Vagina (tissue), 2 donors: Measurements from ENCODE around the gene COL9A3. TPM values are rescaled to one million over a fixed set of nuclear protein-coding genes. Genes with fewer than 3 reads are reported as not detected.
A peak's percentile ranks its signal among the peaks of the same experiment; 100 is the strongest.

Experiments used
- DNase-seq, 2 donors: peaks; one replicate each; pipeline ENCODE4 v3.0.0-alpha.2; 2017; ENCODE audit errors: extremely low spot score in 2 of 2
- H3K27ac ChIP-seq: fragments of 200-600 bp; sonication (generic); one replicate; pipeline ENCODE4 v1.5.1; 2019
- H3K27me3 ChIP-seq: fragments of 200-600 bp; sonication (generic); one replicate; pipeline ENCODE4 v1.5.1; 2019
- H3K36me3 ChIP-seq, 2 donors: fragments of 200-600 bp; sonication (generic); one replicate each; pipeline ENCODE4 v1.5.1; 2017 to 2019
- H3K4me1 ChIP-seq: fragments of 200-600 bp; sonication (generic); one replicate; pipeline ENCODE4 v1.5.1; 2019
- H3K4me3 ChIP-seq, 2 donors: fragments of 200-600 bp; sonication (generic); 1 replicate in 1 of 2; 2 replicates in 1 of 2; pipeline ENCODE4 v1.5.1; 2016 to 2019
- H3K9me3 ChIP-seq: fragments of 200-600 bp; sonication (generic); one replicate; pipeline ENCODE4 v1.5.1; 2019
- POLR2A ChIP-seq, 2 donors: fragments of 450-650 bp; IDR thresholded peaks; one replicate each; pipeline ENCODE4 v1.6.1; 2017; ENCODE audit warnings: antibody characterized with exemption in 2 of 2, mild to moderate bottlenecking in 2 of 2, moderate library complexity in 2 of 2
- POLR2AphosphoS5 ChIP-seq, 2 donors: sonication (generic); formaldehyde crosslinking; IDR thresholded peaks; one replicate each; pipeline ENCODE4 v1.9.0; 2017; ENCODE audit warnings: antibody characterized with exemption in 2 of 2, mild to moderate bottlenecking in 2 of 2, low read depth in 1 of 2; ENCODE audit not compliant: insufficient read depth in 1 of 2
- intact Hi-C: fragments of 100-400 bp; cut with DNase I; formaldehyde crosslinking; loops from one replicate; pipeline ENCODE4 v1.15.1; 2023
- total RNA-seq: library from RNA; depleted of rRNA; stranded (reverse); fragments of >200 nt; gene quantifications from one replicate; pipeline ENCODE4 v1.2.3, GENCODE V29; 2016
- TF ChIP-seq, protein P1 (sequence below), 3 experiments: fragments of 450-650 bp in 2 of 3; fragments of 200-600 bp in 1 of 3; sonication (generic) in 1 of 3; IDR thresholded peaks; one replicate each; pipeline ENCODE4 v1.5.1; 2017 to 2019; ENCODE audit warnings: antibody characterized with exemption in 3 of 3, mild to moderate bottlenecking in 2 of 3, moderate library complexity in 2 of 3

COL9A3 gene
- total RNA-seq, 1 donor from 2014 or later, result 1.2 TPM

DNA sequence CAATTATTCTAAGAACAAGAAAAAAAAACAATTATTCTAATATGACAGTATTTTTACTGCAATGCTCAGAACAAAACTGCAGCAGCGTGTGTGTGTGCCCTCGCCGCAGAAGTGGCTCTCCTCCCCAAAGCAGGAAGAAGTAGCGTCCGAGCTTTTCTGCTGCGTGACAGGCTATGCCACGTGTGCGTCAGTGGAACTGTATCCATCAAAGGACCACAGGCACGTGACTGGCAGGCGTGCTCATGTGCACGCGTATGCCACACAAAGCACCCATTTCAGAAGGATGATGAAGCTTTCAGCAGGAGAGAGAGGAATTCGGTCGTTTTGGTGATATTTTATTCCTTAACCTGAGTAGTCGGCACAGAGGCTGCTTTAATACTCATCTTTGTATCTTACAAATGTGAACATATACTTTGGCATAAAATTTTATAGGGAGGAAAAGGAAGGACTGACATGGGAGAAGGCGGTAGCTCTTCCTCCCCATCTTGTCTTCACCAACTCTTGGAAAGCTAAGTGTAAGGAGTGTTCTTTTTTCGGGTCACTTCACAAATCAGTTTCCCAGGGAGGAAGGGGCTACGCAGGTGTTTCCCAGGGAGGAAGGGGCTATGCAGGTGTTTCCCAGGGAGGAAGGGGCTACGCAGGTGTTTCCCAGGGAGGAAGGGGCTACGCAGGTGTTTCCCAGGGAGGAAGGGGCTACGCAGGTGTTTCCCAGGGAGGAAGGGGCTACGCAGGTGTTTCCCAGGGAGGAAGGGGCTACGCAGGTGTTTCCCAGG, 41.4 kb downstream of the COL9A3 start:
- intact Hi-C loops, result no loop called here
- H3K9me3 ChIP-seq, result no peaks in the 10 kb centered on the region
- peaks cover 0 to 8% of the 10 kb centered on the region in 2 donors for H3K36me3 ChIP-seq
- peaks cover 28% of the 10 kb centered on the region for H3K4me1 ChIP-seq
- H3K4me3 ChIP-seq, result no peak overlapping the region
- H3K27ac ChIP-seq, result no peak overlapping the region
- H3K27me3 ChIP-seq, result no peaks in the 10 kb centered on the region
- TF ChIP-seq POLR2AphosphoS5 (IDR thresholded peaks at IDR 0.05; ENCODE audit: insufficient read depth in 1 of 2, low read depth in 1 of 2), result no peak
- TF ChIP-seq, protein P1, sequence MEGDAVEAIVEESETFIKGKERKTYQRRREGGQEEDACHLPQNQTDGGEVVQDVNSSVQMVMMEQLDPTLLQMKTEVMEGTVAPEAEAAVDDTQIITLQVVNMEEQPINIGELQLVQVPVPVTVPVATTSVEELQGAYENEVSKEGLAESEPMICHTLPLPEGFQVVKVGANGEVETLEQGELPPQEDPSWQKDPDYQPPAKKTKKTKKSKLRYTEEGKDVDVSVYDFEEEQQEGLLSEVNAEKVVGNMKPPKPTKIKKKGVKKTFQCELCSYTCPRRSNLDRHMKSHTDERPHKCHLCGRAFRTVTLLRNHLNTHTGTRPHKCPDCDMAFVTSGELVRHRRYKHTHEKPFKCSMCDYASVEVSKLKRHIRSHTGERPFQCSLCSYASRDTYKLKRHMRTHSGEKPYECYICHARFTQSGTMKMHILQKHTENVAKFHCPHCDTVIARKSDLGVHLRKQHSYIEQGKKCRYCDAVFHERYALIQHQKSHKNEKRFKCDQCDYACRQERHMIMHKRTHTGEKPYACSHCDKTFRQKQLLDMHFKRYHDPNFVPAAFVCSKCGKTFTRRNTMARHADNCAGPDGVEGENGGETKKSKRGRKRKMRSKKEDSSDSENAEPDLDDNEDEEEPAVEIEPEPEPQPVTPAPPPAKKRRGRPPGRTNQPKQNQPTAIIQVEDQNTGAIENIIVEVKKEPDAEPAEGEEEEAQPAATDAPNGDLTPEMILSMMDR (IDR thresholded peaks at IDR 0.05), result no peak
- no peak for TF ChIP-seq POLR2A (IDR thresholded peaks at IDR 0.05)
- DNase-seq, result no peak

DNA sequence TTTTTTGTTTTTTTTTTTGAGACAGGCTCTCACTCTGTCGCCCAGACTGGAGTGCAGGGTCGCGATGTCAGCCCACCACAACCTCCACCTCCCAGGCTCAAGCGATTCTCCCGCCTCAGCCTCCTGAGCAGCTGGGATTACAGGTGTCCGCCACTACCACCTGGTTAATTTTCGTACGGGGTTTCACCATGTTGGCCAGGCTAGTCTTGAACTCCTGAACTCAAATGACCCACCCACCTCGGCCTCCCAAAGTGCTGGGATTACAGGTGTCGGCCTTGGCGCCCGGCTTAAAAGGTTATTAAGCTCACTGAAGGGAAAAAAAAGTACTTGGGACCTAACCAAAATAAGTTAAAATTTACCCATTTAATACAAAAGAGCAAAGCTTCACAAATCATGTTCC, 42.9 kb downstream of the COL9A3 start:
- DNase-seq, result no peak
- H3K4me1 ChIP-seq, result peaks cover 28% of the 10 kb centered on the region
- TF ChIP-seq POLR2AphosphoS5 (IDR thresholded peaks at IDR 0.05; ENCODE audit: insufficient read depth in 1 of 2, low read depth in 1 of 2) (no peak), POLR2A (IDR thresholded peaks at IDR 0.05) (no peak)
- TF ChIP-seq, protein P1 (IDR thresholded peaks at IDR 0.05), result no peak
- H3K4me3 ChIP-seq, result no peak overlapping the region
- H3K9me3 ChIP-seq, result no peaks in the 10 kb centered on the region
- intact Hi-C loops, result no loop called here
- H3K27ac ChIP-seq, result no peak overlapping the region
- no peaks in the 10 kb centered on the region for H3K27me3 ChIP-seq
- H3K36me3 ChIP-seq, result no peaks in the 10 kb centered on the region

DNA sequence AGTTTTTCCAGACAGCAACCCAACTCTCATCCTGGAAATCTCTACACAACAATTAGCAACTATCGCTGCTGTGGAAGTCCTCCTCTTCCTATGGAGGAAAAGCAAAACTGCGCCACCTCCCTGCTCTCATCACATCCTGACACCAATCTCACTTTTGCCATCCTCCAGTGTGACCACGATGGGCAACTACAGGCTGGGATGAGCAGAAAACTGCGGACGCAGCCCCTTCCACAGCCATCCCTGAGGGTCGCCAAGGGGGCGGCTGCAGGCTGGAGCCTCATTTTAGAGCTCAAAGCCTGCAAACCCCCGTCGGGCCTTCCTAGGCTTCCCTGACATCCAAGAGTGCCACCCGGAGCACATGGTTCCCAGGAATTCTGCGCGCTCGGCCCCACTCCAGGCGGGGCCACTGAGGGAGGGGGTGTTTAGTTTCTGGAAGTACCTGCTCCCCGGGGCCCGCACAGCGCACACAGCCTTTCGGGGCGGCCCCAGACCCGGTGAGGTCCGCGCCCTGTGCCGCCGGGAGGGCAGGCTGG, 43.6 kb downstream of the COL9A3 start:
- peak overlapping the region; percentile 36 to 67 for H3K4me3 ChIP-seq
- DNase-seq, result no peak

DNA sequence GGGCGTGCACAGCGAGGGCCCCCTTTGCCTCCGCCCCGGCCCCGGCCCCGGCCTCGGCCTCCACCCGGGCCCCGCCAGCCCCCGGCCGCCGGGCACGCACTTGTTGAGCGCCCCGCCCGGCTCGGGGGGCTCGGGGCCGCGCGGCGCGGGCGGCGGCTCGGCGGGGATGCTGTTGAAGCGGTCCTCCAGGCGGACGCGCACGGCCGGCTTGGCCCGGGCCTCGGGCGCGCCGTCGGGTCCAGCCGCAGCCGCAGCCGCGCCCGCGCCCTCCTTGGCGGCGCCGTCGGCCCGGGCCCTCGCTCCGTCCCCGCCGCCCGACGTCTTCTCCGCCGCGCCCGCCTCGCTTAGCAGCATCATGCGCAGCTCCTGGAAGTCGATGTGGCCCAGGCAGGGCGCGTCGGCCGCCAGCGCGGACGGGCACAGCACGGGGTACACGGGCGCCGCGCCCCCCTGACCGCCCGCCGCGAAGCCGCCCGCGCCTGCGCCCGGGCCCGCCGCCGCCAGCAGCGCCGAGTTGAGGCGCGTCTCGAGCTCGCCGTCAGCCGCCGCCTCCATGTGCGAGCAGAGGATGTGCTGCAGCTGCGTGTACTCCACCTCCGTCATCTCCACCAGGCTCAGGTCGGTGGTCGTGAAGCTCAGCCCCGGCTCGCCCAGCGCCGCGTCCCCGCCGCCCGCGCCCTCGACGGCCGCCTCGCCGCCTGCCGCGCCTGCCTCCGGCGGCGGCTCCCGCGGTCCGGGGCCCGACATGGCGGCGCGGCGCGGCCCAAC, 44.3 kb downstream of the COL9A3 start:
- Histone ChIP-seq H3K4me3 (peak overlapping the region; percentile 36 to 67), H3K27ac (no peak overlapping the region), H3K9me3 (no peaks in the 10 kb centered on the region), H3K4me1 (peaks cover 28% of the 10 kb centered on the region), H3K27me3 (no peaks in the 10 kb centered on the region), H3K36me3 (no peaks in the 10 kb centered on the region)
- intact Hi-C loops, result no loop called here
- no peak for DNase-seq
- TF ChIP-seq, protein P1 (IDR thresholded peaks at IDR 0.05), result no peak
- no peak for TF ChIP-seq POLR2A (IDR thresholded peaks at IDR 0.05)
- no peak for TF ChIP-seq POLR2AphosphoS5 (IDR thresholded peaks at IDR 0.05; ENCODE audit: insufficient read depth in 1 of 2, low read depth in 1 of 2)

More for the DNA sequence above, 43.6 kb downstream of the COL9A3 start:
- Histone ChIP-seq H3K36me3 (no peaks in the 10 kb centered on the region), H3K9me3 (no peaks in the 10 kb centered on the region), H3K27me3 (no peaks in the 10 kb centered on the region), H3K4me1 (peaks cover 28% of the 10 kb centered on the region), H3K27ac (no peak overlapping the region)
- TF ChIP-seq, protein P1 (IDR thresholded peaks at IDR 0.05), result no peak
- TF ChIP-seq POLR2AphosphoS5 (IDR thresholded peaks at IDR 0.05; ENCODE audit: insufficient read depth in 1 of 2, low read depth in 1 of 2) (no peak), POLR2A (IDR thresholded peaks at IDR 0.05) (no peak)
- intact Hi-C loops, result no loop called here
